HG02884 (cell line): Measurements from ENCODE around the gene STK39.

Source experiments
- ATAC-seq: cut with Tn5 transposase; IDR thresholded peaks from one replicate; pipeline ENCODE4 v1.9.1; 2021; ENCODE audit warnings: mild to moderate bottlenecking, moderate library complexity; ENCODE audit not compliant: unreplicated experiment

Gene STK39

GRCh38 chr2:168185583-168186274 is 61.7 kb downstream of the STK39 start:
- no peak for ATAC-seq

- no peak for ATAC-seq
Measured at GRCh38 chr2:168184681-168185513, 62.5 kb downstream of the STK39 start.

GRCh38 chr2:168183308-168183997 is 63.9 kb downstream of the STK39 start:
- no peak for ATAC-seq

- ATAC-seq = no peak
Measured at GRCh38 chr2:168182550-168183249, 64.7 kb downstream of the STK39 start.

- ATAC-seq = no peak
Measured at GRCh38 chr2:168181825-168182224, 65.6 kb downstream of the STK39 start.

- ATAC-seq = no peak
Measured at GRCh38 chr2:168180914-168181313, 66.5 kb downstream of the STK39 start.

- no peak for ATAC-seq
Measured at GRCh38 chr2:168180483-168180882, 66.9 kb downstream of the STK39 start.

GRCh38 chr2:168179592-168179991 is 67.8 kb downstream of the STK39 start:
- ATAC-seq = no peak

GRCh38 chr2:168178520-168179324 is 68.7 kb downstream of the STK39 start:
- ATAC-seq = no peak

- no peak for ATAC-seq
Measured at GRCh38 chr2:168176402-168176801, 71.0 kb downstream of the STK39 start.

GRCh38 chr2:168175469-168175868 is 71.9 kb downstream of the STK39 start:
- no peak for ATAC-seq

GRCh38 chr2:168174756-168175155 is 72.6 kb downstream of the STK39 start:
- no peak for ATAC-seq

GRCh38 chr2:168172071-168172470 is 75.3 kb downstream of the STK39 start:
- no peak for ATAC-seq

- ATAC-seq = no peak
Measured at GRCh38 chr2:168171059-168171762, 76.2 kb downstream of the STK39 start.

GRCh38 chr2:168169097-168169745 is 78.2 kb downstream of the STK39 start:
- no peak for ATAC-seq

GRCh38 chr2:168167511-168168263 is 79.7 kb downstream of the STK39 start:
- no peak for ATAC-seq

- no peak for ATAC-seq
Measured at GRCh38 chr2:168166902-168167510, 80.4 kb downstream of the STK39 start.
